Choroid plexus epithelial cell (primary cell): ENCODE data around the gene ELL2.

Source experiments
- DNase-seq: peaks from one replicate; pipeline ENCODE4 v3.0.0-alpha.2; 2010; ENCODE audit warnings: low read depth
- H3K4me3 ChIP-seq: 2 replicates; pipeline ENCODE4 v1.5.1; 2011; ENCODE audit warnings: low read depth, mild to moderate bottlenecking, control low read depth, low read length, moderate library complexity
- TF ChIP-seq, protein P1 (sequence below): conservative IDR thresholded peaks from 2 replicates; pipeline ENCODE4 v1.5.1; 2011; ENCODE audit warnings: low read depth, mild to moderate bottlenecking, control low read depth, inconsistent platforms, low read length, moderate library complexity

The ELL2 gene

DNA sequence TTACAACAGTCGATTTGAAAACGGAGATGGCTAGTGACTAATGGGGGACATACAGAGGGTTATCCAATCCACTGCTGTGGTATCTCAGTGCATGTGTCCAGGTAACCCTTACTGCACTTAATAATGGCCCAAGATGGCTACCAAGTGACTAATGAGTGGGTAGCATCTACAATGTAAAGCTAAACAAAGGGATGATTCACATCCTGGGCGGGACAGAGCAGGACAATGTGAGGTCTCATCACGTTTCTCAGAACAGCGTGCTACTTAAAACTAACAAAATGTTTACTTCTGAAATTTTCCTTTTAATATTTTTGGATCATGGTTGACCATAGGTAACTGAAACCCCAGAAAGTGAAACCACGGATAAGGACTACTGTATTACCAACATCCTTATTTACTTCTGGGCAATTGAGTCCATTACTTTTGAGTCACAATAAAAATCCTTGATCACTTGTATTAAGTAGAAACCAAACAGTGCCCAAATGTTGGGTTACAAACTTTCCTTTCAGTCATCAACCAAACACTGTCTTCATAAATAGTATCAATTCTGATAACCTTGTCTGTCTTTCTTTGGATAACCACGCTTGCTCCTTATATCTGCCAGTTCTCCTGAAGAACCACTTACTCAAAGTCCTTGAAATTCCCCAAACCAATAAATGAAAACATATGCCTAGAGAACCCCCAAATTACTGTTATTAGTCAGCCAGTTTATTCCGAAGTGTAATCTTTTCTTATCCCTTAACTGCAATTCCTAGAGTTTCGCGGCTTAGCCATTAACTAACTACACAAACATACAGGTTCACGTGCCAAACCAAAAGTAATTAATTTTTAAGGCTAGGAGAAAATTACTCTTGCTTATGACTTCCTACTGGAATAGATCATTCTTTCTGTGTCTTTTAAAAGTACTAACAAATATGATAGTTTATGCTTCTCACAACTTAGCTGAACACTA, 59.7 kb downstream of the ELL2 start:
- peak; percentile 58 for DNase-seq
- TF ChIP-seq, protein P1, sequence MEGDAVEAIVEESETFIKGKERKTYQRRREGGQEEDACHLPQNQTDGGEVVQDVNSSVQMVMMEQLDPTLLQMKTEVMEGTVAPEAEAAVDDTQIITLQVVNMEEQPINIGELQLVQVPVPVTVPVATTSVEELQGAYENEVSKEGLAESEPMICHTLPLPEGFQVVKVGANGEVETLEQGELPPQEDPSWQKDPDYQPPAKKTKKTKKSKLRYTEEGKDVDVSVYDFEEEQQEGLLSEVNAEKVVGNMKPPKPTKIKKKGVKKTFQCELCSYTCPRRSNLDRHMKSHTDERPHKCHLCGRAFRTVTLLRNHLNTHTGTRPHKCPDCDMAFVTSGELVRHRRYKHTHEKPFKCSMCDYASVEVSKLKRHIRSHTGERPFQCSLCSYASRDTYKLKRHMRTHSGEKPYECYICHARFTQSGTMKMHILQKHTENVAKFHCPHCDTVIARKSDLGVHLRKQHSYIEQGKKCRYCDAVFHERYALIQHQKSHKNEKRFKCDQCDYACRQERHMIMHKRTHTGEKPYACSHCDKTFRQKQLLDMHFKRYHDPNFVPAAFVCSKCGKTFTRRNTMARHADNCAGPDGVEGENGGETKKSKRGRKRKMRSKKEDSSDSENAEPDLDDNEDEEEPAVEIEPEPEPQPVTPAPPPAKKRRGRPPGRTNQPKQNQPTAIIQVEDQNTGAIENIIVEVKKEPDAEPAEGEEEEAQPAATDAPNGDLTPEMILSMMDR = no peak
- H3K4me3 ChIP-seq = no peak overlapping the region

DNA sequence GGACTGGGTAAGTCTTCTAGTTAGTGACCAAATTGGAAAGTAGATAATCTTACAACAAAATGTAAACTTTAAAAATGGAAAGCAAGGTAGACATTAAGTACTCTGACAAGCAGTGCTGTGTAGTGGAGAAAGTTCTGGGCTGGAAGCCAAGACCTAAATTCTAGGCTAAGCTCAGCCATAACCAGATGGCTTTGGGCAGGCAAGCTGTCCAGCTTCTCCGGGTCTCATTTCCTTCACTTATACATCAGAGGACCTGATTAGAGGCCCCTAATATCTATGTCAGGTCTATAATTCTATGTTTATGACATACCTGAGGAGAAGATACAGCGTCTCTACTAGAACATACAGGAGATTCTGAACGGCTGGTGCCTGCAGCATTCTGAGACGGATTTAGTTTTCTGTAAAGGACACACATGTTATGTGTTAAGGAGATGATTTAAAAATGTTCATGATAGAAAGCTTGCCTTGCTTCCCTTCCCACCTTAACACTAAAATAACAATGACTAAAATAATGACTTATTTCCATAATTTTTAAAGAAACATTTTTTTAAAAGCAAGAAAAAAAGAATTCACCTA, 61.2 kb downstream of the ELL2 start:
- TF ChIP-seq, protein P1 = no peak
- no peak overlapping the region for H3K4me3 ChIP-seq
- peak; percentile 88 for DNase-seq

DNA sequence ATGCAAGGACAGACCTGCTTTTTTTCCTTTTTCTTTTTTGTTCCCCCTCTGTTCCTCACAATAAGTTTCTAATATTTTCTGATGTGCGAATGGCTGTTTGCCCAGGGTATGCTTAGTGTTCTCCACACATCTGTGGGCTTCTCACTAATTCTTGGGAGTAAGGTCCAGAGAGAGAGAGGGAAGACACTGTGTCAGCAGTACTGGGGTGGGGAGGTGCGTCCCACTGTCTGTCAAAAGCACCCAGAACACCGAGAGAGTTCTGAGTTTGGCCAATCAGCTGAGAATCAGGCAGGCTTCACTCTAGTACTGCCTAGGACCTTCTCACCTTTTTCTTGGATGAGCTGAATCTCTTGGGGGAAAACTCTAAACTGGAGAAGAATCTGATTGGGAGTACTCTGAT, 61.8 kb downstream of the ELL2 start:
- no peak overlapping the region for H3K4me3 ChIP-seq
- DNase-seq = no peak

DNA sequence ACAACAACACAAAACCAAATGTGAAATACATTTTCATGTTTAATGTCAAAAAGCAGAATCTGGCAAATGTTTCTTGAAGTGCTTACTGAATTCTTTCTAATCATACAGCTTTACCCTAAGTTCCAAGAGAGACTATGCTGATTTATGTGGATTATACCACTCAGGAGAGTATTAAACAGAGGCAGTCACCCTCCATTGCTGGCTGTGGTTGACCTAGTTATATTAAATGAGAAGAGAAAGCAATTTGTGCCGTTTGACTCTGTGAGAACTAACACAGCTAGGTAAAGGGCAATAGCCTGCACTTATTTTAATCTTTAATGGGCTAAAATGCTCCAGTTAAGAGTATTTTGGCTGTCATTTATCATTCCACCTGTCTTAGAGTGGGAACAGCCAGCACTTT, 62.6 kb downstream of the ELL2 start:
- TF ChIP-seq, protein P1 = no peak
- no peak for DNase-seq
- H3K4me3 ChIP-seq = no peak overlapping the region

More for the DNA sequence above, 61.8 kb downstream of the ELL2 start:
- TF ChIP-seq, protein P1 = no peak

DNA sequence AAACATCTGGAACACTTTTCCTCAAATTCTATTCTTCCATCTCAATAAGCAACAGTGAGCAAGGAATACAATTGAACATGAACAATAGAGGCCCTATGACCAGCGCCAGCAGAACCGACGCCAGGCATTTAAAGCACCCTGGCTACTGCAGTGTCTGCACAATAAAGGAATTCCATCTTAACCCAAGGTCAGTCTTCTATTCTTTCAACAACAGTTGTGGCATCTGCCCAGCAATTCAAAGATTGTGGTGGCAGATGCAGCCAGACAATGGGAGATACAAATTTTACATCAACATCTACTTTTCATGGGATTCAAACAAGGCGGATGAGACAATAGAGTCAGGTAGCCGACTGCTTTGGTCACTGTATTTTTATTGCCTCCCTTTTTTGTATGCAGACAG, 65.9 kb downstream of the ELL2 start:
- DNase-seq = no peak
- TF ChIP-seq, protein P1 = no peak
- H3K4me3 ChIP-seq = no peak overlapping the region

DNA sequence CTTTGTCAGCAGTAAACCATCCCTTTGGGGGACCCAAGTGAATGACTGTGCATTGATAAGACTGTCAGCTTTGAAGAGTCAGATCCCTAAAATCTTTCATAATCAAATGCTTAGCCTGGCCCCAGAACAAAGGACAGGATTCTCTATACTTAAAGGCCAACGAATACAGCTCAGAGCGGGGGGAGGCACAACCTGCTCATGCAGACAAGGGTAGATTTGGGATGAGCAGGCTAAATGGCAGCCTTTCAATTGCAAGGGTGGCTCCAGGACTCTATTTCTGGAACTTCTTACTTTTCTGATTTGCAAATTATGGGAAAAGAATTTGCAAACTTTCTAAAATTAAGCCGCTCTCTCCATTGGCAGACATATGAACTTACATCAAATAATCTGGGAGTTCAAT, 66.4 kb downstream of the ELL2 start:
- no peak overlapping the region for H3K4me3 ChIP-seq
- TF ChIP-seq, protein P1 = no peak
- no peak for DNase-seq
